ENCODE results near the gene ARL4D.

- peak; percentile 92 for TF ChIP-seq CTCF (IDR thresholded peaks at IDR 0.05; ENCODE audit: insufficient read depth, low read depth, low read length)
- TF ChIP-seq EZH2 (IDR thresholded peaks at IDR 0.05; ENCODE audit: insufficient read depth, low read length), result no peak
These were observed 9.5 kb upstream of the ARL4D start for GRCh38 chr17:43389046-43389947.
